ENCODE data around the gene AASDH. TPM values are rescaled to one million over a fixed set of nuclear protein-coding genes. Genes with fewer than 3 reads are reported as not detected.

AASDH gene
- total and polyA plus RNA-seq, 2 of the 13 experiments (the other 11 are each of a cell fraction or from before 2014, with no cell fraction given), result 12.6 to 14.1 TPM

DNA sequence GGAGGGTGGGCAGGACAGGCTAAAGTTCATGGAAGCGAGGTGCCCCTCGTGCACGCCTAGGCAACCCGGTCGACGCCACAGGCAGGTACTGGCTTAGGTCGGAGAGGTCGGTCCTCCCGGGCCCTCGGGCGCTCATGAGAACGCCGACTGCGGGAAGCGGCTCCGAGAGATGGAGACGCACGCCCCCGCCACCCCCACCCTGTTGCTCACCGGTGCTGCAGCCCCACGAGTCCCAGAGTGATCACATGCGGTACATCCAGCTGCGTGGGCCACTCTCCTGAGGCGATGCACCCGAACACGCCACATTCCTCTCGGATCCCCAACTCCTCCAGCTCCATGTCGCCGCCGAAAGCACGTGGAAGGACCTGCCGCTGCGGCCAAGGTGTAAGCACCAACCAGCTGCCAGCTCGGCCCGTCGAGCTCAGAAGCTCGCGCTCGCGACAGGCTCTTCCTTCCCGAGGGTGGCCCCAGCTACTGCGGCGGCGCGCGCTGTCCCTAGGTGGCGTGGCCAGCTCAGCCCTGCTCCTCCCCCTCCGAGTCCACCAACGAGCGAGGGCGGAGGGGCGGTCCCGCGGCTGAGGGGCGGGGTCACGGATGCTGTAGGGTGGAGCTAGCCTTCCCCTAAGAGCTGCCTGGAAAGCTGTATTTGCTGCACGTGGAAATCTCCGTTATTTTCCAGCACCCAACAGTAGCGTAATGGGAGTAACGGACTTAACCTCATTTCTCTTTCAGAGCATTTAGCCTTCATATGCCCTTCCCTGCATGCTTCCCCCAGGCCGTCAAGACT is 48.0 kb upstream of the AASDH start, which contains the start of gene PPAT (continued):
- TF ChIP-seq, protein P1, sequence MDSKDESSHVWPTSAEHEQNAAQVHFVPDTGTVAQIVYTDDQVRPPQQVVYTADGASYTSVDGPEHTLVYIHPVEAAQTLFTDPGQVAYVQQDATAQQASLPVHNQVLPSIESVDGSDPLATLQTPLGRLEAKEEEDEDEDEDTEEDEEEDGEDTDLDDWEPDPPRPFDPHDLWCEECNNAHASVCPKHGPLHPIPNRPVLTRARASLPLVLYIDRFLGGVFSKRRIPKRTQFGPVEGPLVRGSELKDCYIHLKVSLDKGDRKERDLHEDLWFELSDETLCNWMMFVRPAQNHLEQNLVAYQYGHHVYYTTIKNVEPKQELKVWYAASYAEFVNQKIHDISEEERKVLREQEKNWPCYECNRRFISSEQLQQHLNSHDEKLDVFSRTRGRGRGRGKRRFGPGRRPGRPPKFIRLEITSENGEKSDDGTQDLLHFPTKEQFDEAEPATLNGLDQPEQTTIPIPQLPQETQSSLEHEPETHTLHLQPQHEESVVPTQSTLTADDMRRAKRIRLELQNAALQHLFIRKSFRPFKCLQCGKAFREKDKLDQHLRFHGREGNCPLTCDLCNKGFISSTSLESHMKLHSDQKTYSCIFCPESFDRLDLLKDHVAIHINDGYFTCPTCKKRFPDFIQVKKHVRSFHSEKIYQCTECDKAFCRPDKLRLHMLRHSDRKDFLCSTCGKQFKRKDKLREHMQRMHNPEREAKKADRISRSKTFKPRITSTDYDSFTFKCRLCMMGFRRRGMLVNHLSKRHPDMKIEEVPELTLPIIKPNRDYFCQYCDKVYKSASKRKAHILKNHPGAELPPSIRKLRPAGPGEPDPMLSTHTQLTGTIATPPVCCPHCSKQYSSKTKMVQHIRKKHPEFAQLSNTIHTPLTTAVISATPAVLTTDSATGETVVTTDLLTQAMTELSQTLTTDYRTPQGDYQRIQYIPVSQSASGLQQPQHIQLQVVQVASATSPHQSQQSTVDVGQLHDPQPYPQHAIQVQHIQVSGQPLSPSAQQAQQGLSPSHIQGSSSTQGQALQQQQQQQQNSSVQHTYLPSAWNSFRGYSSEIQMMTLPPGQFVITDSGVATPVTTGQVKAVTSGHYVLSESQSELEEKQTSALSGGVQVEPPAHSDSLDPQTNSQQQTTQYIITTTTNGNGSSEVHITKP (CRISPR knock-in tag; IDR thresholded peaks at IDR 0.05; ENCODE audit: low read depth), result peak; percentile 98
- peak; percentile 58; the same call in 1 of the 2 replicates for TF ChIP-seq ZNF292 (CRISPR knock-in tag; IDR thresholded peaks at IDR 0.05; ENCODE audit: borderline replicate concordance, low read depth)
- no peak for TF ChIP-seq MED8 (CRISPR knock-in tag; IDR thresholded peaks at IDR 0.05; ENCODE audit: insufficient replicate concordance)
- TF ChIP-seq AKAP8 (CRISPR knock-in tag; IDR thresholded peaks at IDR 0.05), result 0 out of 2 replicates have a peak, but pooled peaks have one; percentile 46
- TF ChIP-seq PLSCR1 (CRISPR knock-in tag; IDR thresholded peaks at IDR 0.05; ENCODE audit: borderline replicate concordance), result 0 out of 2 replicates have a peak, but pooled peaks have one; percentile 55
- peak; percentile 69 for TF ChIP-seq ZSCAN31 (CRISPR knock-in tag; IDR thresholded peaks at IDR 0.05; ENCODE audit: low read depth)
- peak in 1 of 2 experiments; percentile 53; a peak in 1 of 4 replicates for TF ChIP-seq KLF16 (CRISPR knock-in tag; IDR thresholded peaks at IDR 0.05)
- peak; percentile 74 for TF ChIP-seq ZNF552 (CRISPR knock-in tag; IDR thresholded peaks at IDR 0.05; ENCODE audit: borderline replicate concordance)
- TF ChIP-seq HMGXB4 (CRISPR knock-in tag; IDR thresholded peaks at IDR 0.05; ENCODE audit: borderline replicate concordance in 1 of 2, low read depth in 1 of 2), result peak; percentile 60 to 73; a peak in 3 of 4 replicates
- 0 out of 2 replicates have a peak, but pooled peaks have one; percentile 7 for TF ChIP-seq ZNF343 (CRISPR knock-in tag; IDR thresholded peaks at IDR 0.05)
- TF ChIP-seq, protein P2, sequence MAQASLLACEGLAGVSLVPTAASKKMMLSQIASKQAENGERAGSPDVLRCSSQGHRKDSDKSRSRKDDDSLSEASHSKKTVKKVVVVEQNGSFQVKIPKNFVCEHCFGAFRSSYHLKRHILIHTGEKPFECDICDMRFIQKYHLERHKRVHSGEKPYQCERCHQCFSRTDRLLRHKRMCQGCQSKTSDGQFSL (CRISPR knock-in tag; IDR thresholded peaks at IDR 0.05), result peak; percentile 25; the same call in 1 of the 2 replicates
- no peak; the same call in 1 of the 2 replicates for TF ChIP-seq ZFP36L2 (CRISPR knock-in tag; IDR thresholded peaks at IDR 0.05)
- TF ChIP-seq ZBTB46 (CRISPR knock-in tag; IDR thresholded peaks at IDR 0.05; ENCODE audit: borderline replicate concordance), result no peak
- no peak for TF ChIP-seq TBP (CRISPR knock-in tag; IDR thresholded peaks at IDR 0.05)
- peak; percentile 91 for TF ChIP-seq ZNF430 (CRISPR knock-in tag; IDR thresholded peaks at IDR 0.05)
- TF ChIP-seq ZFP36 (IDR thresholded peaks at IDR 0.05; ENCODE audit: borderline replicate concordance, low read depth, low read length, partially characterized antibody), result no peak
- no peak for TF ChIP-seq PBX3 (CRISPR knock-in tag; IDR thresholded peaks at IDR 0.05; ENCODE audit: borderline replicate concordance)

Measured in HepG2 (cell line).